Activated effector memory CD4-positive, alpha-beta T cell treated with anti-CD3 and anti-CD28 coated beads, Interleukin-2, amount 50 U/mL, for 16 hours (primary cell): ENCODE results near the gene PJVK.

Experiments used
- DNase-seq: peaks from one replicate; pipeline ENCODE4 v3.0.0-alpha.2; 2020

PJVK gene

GRCh38 chr2:178484245-178485041 lies 33.3 kb downstream of the PJVK start:
- no peak for DNase-seq

GRCh38 chr2:178485356-178485755 lies 34.2 kb downstream of the PJVK start:
- no peak for DNase-seq

GRCh38 chr2:178491612-178492011 lies 40.4 kb downstream of the PJVK start:
- DNase-seq = no peak

GRCh38 chr2:178496049-178496448 lies 44.9 kb downstream of the PJVK start:
- no peak for DNase-seq

- DNase-seq = no peak
Observed at GRCh38 chr2:178498137-178498536, 47.0 kb downstream of the PJVK start.

- DNase-seq = no peak
Observed at GRCh38 chr2:178499640-178500039, 48.5 kb downstream of the PJVK start.

- no peak for DNase-seq
Observed at GRCh38 chr2:178502751-178503150, 51.6 kb downstream of the PJVK start.

- no peak for DNase-seq
Observed at GRCh38 chr2:178506101-178506500, 54.9 kb downstream of the PJVK start.

- DNase-seq = no peak
Observed at GRCh38 chr2:178506524-178506923, 55.3 kb downstream of the PJVK start.

- DNase-seq = no peak
Observed at GRCh38 chr2:178506949-178507348, 55.8 kb downstream of the PJVK start.

- no peak for DNase-seq
Observed at GRCh38 chr2:178508646-178509045, 57.5 kb downstream of the PJVK start.

- no peak for DNase-seq
Observed at GRCh38 chr2:178510384-178510783, 59.2 kb downstream of the PJVK start.
